Measurements from ENCODE around the gene ANKS1A. TPM values are rescaled to one million over a fixed set of nuclear protein-coding genes. Genes with fewer than 3 reads are reported as not detected.

The ANKS1A gene
- total and polyA plus RNA-seq, 2 experiments from 2014 or later, result 17.5 to 25.4 TPM

GRCh38 chr6:35040398-35040797 is 151.3 kb downstream of the ANKS1A start:
- Histone ChIP-seq H3K9me3 (ENCODE audit: low read depth) (no peaks in the 10 kb centered on the region), H3K9me2 (replicated peaks; ENCODE audit: insufficient read depth) (no peaks in the 10 kb centered on the region), H3K27ac (no peak overlapping the region), H3K36me3 (replicated peaks; ENCODE audit: insufficient read depth, low read depth) (no peaks in the 10 kb centered on the region), H3K4me3 (no peak overlapping the region), H3K79me2 (peaks cover 27% of the 10 kb centered on the region), H4K20me1 (ENCODE audit: insufficient read depth, poor library complexity, severe bottlenecking) (no peaks in the 10 kb centered on the region), H3K27me3 (no peaks in the 10 kb centered on the region), H3K4me1 (ENCODE audit: insufficient read depth) (peaks cover 12% of the 10 kb centered on the region), H2AFZ (no peak overlapping the region), H3K4me2 (no peak overlapping the region)
- 100% methylated on average over 1 of the region's 1 CpG for WGBS (ENCODE audit: low lambda C conversion rate, missing lambda C conversion rate)
- TF ChIP-seq EZH2 (IDR thresholded peaks at IDR 0.05; ENCODE audit: borderline replicate concordance) (no peak), EZH2phosphoT487 (IDR thresholded peaks at IDR 0.05; ENCODE audit: low read depth, severe bottlenecking, unreplicated experiment) (no peak), CTCF (IDR thresholded peaks at IDR 0.05; ENCODE audit: poor library complexity) (no peak)
- no peak for DNase-seq (ENCODE audit: low spot score)

- Histone ChIP-seq H3K27ac (no peak overlapping the region), H3K27me3 (no peaks in the 10 kb centered on the region), H3K4me2 (no peak overlapping the region), H3K9me3 (ENCODE audit: low read depth) (no peaks in the 10 kb centered on the region), H3K9me2 (replicated peaks; ENCODE audit: insufficient read depth) (no peaks in the 10 kb centered on the region), H3K79me2 (peaks cover 25% of the 10 kb centered on the region), H3K36me3 (replicated peaks; ENCODE audit: insufficient read depth, low read depth) (no peaks in the 10 kb centered on the region), H2AFZ (no peak overlapping the region), H4K20me1 (ENCODE audit: insufficient read depth, poor library complexity, severe bottlenecking) (no peaks in the 10 kb centered on the region), H3K4me1 (ENCODE audit: insufficient read depth) (peaks cover 21% of the 10 kb centered on the region), H3K4me3 (no peak overlapping the region)
- DNase-seq (ENCODE audit: low spot score), result no peak
- TF ChIP-seq EZH2 (IDR thresholded peaks at IDR 0.05; ENCODE audit: borderline replicate concordance), result no peak
- TF ChIP-seq EZH2phosphoT487 (IDR thresholded peaks at IDR 0.05; ENCODE audit: low read depth, severe bottlenecking, unreplicated experiment), result no peak
- no peak for TF ChIP-seq CTCF (IDR thresholded peaks at IDR 0.05; ENCODE audit: poor library complexity)
- WGBS (ENCODE audit: low lambda C conversion rate, missing lambda C conversion rate), result 88% methylated on average over 4 of the region's 4 CpGs
Measured at GRCh38 chr6:35041086-35041861, 152.2 kb downstream of the ANKS1A start.

- no peak overlapping the region for H2AFZ ChIP-seq
- H3K9me3 ChIP-seq (ENCODE audit: low read depth), result no peaks in the 10 kb centered on the region
- peaks cover 18% of the 10 kb centered on the region for H3K79me2 ChIP-seq
- no peak overlapping the region for H3K27ac ChIP-seq
- DNase-seq (ENCODE audit: low spot score), result no peak
- peaks cover 31% of the 10 kb centered on the region for H3K4me1 ChIP-seq (ENCODE audit: insufficient read depth)
- TF ChIP-seq EZH2 (IDR thresholded peaks at IDR 0.05; ENCODE audit: borderline replicate concordance) (no peak), CTCF (IDR thresholded peaks at IDR 0.05; ENCODE audit: poor library complexity) (no peak), EZH2phosphoT487 (IDR thresholded peaks at IDR 0.05; ENCODE audit: low read depth, severe bottlenecking, unreplicated experiment) (no peak)
- 96% methylated on average over 9 of the region's 9 CpGs for WGBS (ENCODE audit: low lambda C conversion rate, missing lambda C conversion rate)
- H3K9me2 ChIP-seq (replicated peaks; ENCODE audit: insufficient read depth), result no peaks in the 10 kb centered on the region
- no peaks in the 10 kb centered on the region for H4K20me1 ChIP-seq (ENCODE audit: insufficient read depth, poor library complexity, severe bottlenecking)
- no peak overlapping the region for H3K4me2 ChIP-seq
- no peak overlapping the region for H3K4me3 ChIP-seq
- no peaks in the 10 kb centered on the region for H3K27me3 ChIP-seq
- no peaks in the 10 kb centered on the region for H3K36me3 ChIP-seq (replicated peaks; ENCODE audit: insufficient read depth, low read depth)
Measured at GRCh38 chr6:35042031-35042815, 153.2 kb downstream of the ANKS1A start.

All from hepatocyte (in vitro differentiated cells).